GM19193 (cell line): ENCODE measurements around the gene PPP1R12A.

Experiments
- POLR2A ChIP-seq: IDR thresholded peaks from 4 replicates; pipeline ENCODE4 v1.6.1; 2011; ENCODE audit not compliant: insufficient read depth, insufficient read length; ENCODE audit errors: extremely low read depth

The PPP1R12A gene

GRCh38 chr12:79841878-79842265 is 93.0 kb downstream of the PPP1R12A start:
- TF ChIP-seq POLR2A, result no peak

- no peak for TF ChIP-seq POLR2A
Observed at GRCh38 chr12:79841248-79841877, 93.5 kb downstream of the PPP1R12A start.

- no peak for TF ChIP-seq POLR2A
Observed at GRCh38 chr12:79838359-79838758, 96.5 kb downstream of the PPP1R12A start.

GRCh38 chr12:79837575-79837974 is 97.3 kb downstream of the PPP1R12A start:
- TF ChIP-seq POLR2A, result no peak

GRCh38 chr12:79835377-79835843 is 99.5 kb downstream of the PPP1R12A start:
- TF ChIP-seq POLR2A, result no peak

- no peak for TF ChIP-seq POLR2A
Observed at GRCh38 chr12:79834712-79835376, 100.1 kb downstream of the PPP1R12A start.

- TF ChIP-seq POLR2A, result no peak
Observed at GRCh38 chr12:79830440-79830839, 104.5 kb downstream of the PPP1R12A start.

GRCh38 chr12:79828924-79829323 is 106.0 kb downstream of the PPP1R12A start:
- no peak for TF ChIP-seq POLR2A

- TF ChIP-seq POLR2A, result no peak
Observed at GRCh38 chr12:79827484-79827883, 107.4 kb downstream of the PPP1R12A start.

GRCh38 chr12:79826267-79827128 is 108.4 kb downstream of the PPP1R12A start:
- TF ChIP-seq POLR2A, result no peak

- TF ChIP-seq POLR2A, result no peak
Observed at GRCh38 chr12:79822475-79822874, 112.4 kb downstream of the PPP1R12A start.

GRCh38 chr12:79818856-79819255 is 116.0 kb downstream of the PPP1R12A start:
- no peak for TF ChIP-seq POLR2A

- TF ChIP-seq POLR2A, result no peak
Observed at GRCh38 chr12:79782172-79782900, 152.6 kb downstream of the PPP1R12A start.

GRCh38 chr12:79778802-79779448 is 156.0 kb downstream of the PPP1R12A start:
- no peak for TF ChIP-seq POLR2A
